A549 treated with Mapracorat at 1 μM for 4 hours (cell line): ENCODE measurements around the gene FOXL1. TPM values are rescaled to one million over a fixed set of nuclear protein-coding genes. Genes with fewer than 3 reads are reported as not detected.

Experiments
- total RNA-seq: library from RNA; stranded (reverse); fragments of 200-300 nt; extraction: Qiagen RNA extraction; gene quantifications from 5 replicates; pipeline ENCODE4 v1.2.3, GENCODE V29; 2022

FOXL1 gene
- total RNA-seq: 1.2 to 2.0 TPM (median 1.8 TPM) in 5 replicates

DNA sequence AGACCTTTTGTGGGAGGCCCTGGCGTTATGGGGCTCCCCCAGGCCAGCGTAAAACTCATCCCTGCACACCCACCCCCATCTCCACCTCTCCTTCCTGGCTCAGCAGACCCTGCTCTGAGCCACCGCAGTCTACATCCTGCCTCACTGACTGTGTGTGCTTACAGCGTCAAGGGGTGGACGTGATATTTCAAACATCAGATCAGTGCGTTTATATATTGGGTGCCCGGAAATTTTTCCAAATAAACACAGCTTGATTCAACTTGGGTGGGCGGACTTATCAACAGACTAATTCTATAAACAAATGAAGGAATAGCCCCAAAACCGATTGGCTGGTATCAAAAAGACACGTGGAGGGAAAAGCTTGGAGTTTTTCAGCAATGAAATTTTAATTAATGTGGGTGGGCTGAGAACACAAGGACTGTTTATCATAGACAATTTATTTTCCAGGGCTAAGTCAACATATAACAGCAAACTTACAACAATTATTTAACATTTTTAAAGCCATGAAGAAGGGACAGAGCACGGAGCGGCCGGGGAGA is at the start of gene FOXL1:
FOXL1 (plus strand) TSS at position 489 of the 539 bp plus-strand sequence. CDS start 175 bp downstream, outside the sequence.

DNA sequence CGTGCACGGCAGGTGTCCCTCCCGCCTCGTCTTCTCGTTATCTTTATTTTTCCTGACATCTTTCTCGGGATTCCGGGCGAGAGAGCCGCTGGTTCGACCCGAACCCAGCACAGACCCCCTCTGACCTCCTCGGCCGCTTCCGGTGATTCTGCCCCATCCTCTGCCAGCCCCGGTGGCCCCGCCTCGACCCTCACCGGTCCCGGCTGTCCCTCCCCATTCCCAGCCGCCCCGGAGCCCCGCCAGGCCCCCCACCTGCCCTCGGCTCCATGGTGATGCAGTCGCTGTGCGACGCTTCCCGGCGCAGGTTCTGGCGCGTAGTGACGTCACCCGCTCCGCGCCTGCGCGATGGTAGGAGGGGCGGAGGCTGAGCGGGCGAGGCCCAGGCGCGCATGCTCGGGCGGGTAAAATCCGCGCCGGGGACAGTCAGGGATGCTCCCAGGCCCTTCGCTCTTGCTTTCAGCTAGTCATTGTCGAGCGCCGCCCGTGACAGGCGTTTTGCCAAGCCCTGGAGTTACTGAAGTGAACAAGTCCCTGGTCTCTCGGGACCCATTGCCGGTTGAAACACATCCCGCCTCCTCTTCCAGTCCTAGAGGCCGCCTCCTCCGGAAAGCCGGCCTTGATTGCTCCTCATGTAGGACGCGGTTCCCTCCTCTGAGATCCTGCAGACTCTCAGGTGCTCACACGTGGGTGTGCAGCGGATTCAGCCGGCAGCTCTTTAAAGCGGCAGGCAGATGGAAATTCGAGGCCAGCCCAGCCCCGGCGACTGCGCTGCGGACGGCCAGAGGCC is 23.2 kb upstream of the FOXL1 start, which contains the start of gene MTHFSD:
MTHFSD (minus strand) TSS at position 319 of the 787 bp plus-strand sequence; CDS start at position 268, 51 bp downstream.

DNA sequence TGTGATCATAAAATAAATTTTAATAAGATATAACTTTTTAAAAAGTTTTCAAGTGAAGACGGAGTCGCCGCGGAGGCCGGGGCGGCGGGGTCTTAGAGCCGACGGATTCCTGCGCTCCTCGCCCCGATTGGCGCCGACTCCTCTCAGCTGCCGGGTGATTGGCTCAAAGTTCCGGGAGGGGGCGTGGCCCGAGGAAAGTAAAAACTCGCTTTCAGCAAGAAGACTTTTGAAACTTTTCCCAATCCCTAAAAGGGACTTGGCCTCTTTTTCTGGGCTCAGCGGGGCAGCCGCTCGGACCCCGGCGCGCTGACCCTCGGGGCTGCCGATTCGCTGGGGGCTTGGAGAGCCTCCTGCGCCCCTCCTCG is 11.8 kb upstream of the FOXL1 start, which contains the start of gene FOXC2:
FOXC2 (plus strand) TSS at position 229 of the 365 bp plus-strand sequence. CDS start 507 bp downstream, outside the sequence.

Other genes starting within 250 kb of the FOXL1 start
- not detected in 5 replicates for gene FOXF1, start 68.0 kb upstream of the FOXL1 start, total RNA-seq
- 10.6 to 12.2 TPM (median 10.8 TPM) in 5 replicates for gene MTHFSD, start 23.3 kb upstream of the FOXL1 start, total RNA-seq
- gene FOXC2, start 11.7 kb upstream of the FOXL1 start, total RNA-seq: 4.5 to 5.1 TPM (median 4.9 TPM) in 5 replicates